Stimulated activated memory B cell treated with anti-CD40 and anti-IgM and Interleukin-4, amounts not matched to agents 10 μg/mL and 1 μg/mL and 100 μg/mL, for 72 hours (primary cell): ENCODE data around the gene UBR2.
A peak's percentile ranks its signal among the peaks of the same experiment; 100 is the strongest.

Experiments used
- ATAC-seq: fragments of 150-1000 bp; cut with Tn5 transposase; 2 replicates; pipeline ENCODE4 v1.10.0; 2021
- H3K27ac Mint-ChIP-seq: one replicate; pipeline ENCODE4 v1.8.0; 2022; ENCODE audit warnings: mild to moderate bottlenecking, mixed read lengths
- H3K27me3 Mint-ChIP-seq: one replicate; pipeline ENCODE4 v1.8.0; 2022; ENCODE audit warnings: mixed read lengths
- H3K36me3 Mint-ChIP-seq: one replicate; pipeline ENCODE4 v1.8.0; 2022; ENCODE audit warnings: mixed read lengths
- H3K4me1 Mint-ChIP-seq: one replicate; pipeline ENCODE4 v1.8.0; 2022; ENCODE audit warnings: mixed read lengths
- H3K4me3 Mint-ChIP-seq: one replicate; pipeline ENCODE4 v1.8.0; 2022; ENCODE audit warnings: mild to moderate bottlenecking, moderate library complexity, mixed read lengths
- H3K9me3 Mint-ChIP-seq: one replicate; pipeline ENCODE4 v1.8.0; 2022; ENCODE audit warnings: mixed read lengths

Gene UBR2

GRCh38 chr6:42563697-42564505 lies at the start of gene UBR2:
Gene UBR2 (plus strand): TSS chr6:42564029. CDS start chr6:42564320, 291 bp downstream.
- peak within 1 kb of the TSS; percentile 93 for H3K4me3 Mint-ChIP-seq
- peaks cover 20% of the 10 kb centered on the region for H3K4me1 Mint-ChIP-seq
- H3K36me3 Mint-ChIP-seq: peaks cover 4% of the 10 kb centered on the region
- H3K9me3 Mint-ChIP-seq: no peaks in the 10 kb centered on the region
- no peaks in the 10 kb centered on the region for H3K27me3 Mint-ChIP-seq
- peak; percentile 100 for ATAC-seq
- H3K27ac Mint-ChIP-seq: peak within 1 kb of the TSS; percentile 90

GRCh38 chr6:42514745-42515144 lies 49.1 kb upstream of the UBR2 start:
- H3K27me3 Mint-ChIP-seq: no peaks in the 10 kb centered on the region
- no peaks in the 10 kb centered on the region for H3K36me3 Mint-ChIP-seq
- H3K27ac Mint-ChIP-seq: peak overlapping the region; percentile 23
- peak; percentile 53 for ATAC-seq
- no peaks in the 10 kb centered on the region for H3K9me3 Mint-ChIP-seq
- no peak overlapping the region for H3K4me3 Mint-ChIP-seq
- H3K4me1 Mint-ChIP-seq: peaks cover 18% of the 10 kb centered on the region

- Mint-ChIP-seq H3K4me3 (no peak overlapping the region), H3K9me3 (no peaks in the 10 kb centered on the region), H3K27me3 (no peaks in the 10 kb centered on the region), H3K36me3 (no peaks in the 10 kb centered on the region), H3K4me1 (peaks cover 28% of the 10 kb centered on the region), H3K27ac (peak overlapping the region; percentile 97)
- ATAC-seq: no peak
Observed at GRCh38 chr6:42519779-42520178, 44.0 kb upstream of the UBR2 start.

GRCh38 chr6:42520786-42521607 lies 42.8 kb upstream of the UBR2 start:
- no peaks in the 10 kb centered on the region for H3K9me3 Mint-ChIP-seq
- peaks cover 23% of the 10 kb centered on the region for H3K4me1 Mint-ChIP-seq
- H3K27ac Mint-ChIP-seq: peak overlapping the region; percentile 97
- H3K4me3 Mint-ChIP-seq: peak overlapping the region; percentile 37
- no peaks in the 10 kb centered on the region for H3K27me3 Mint-ChIP-seq
- no peaks in the 10 kb centered on the region for H3K36me3 Mint-ChIP-seq
- ATAC-seq: peak; percentile 95

- Mint-ChIP-seq H3K27me3 (no peaks in the 10 kb centered on the region), H3K4me3 (no peak overlapping the region), H3K36me3 (no peaks in the 10 kb centered on the region), H3K27ac (peak overlapping the region; percentile 97), H3K4me1 (peaks cover 23% of the 10 kb centered on the region), H3K9me3 (no peaks in the 10 kb centered on the region)
- ATAC-seq: no peak
Observed at GRCh38 chr6:42522036-42522435, 41.8 kb upstream of the UBR2 start.

- Mint-ChIP-seq H3K4me1 (peaks cover 23% of the 10 kb centered on the region), H3K27me3 (no peaks in the 10 kb centered on the region), H3K4me3 (no peak overlapping the region), H3K27ac (no peak overlapping the region), H3K36me3 (no peaks in the 10 kb centered on the region), H3K9me3 (no peaks in the 10 kb centered on the region)
- no peak for ATAC-seq
Observed at GRCh38 chr6:42522942-42523814, 40.7 kb upstream of the UBR2 start.

GRCh38 chr6:42525206-42525605 lies 38.6 kb upstream of the UBR2 start:
- H3K36me3 Mint-ChIP-seq: no peaks in the 10 kb centered on the region
- H3K9me3 Mint-ChIP-seq: no peaks in the 10 kb centered on the region
- ATAC-seq: no peak
- no peak overlapping the region for H3K4me3 Mint-ChIP-seq
- H3K27ac Mint-ChIP-seq: no peak overlapping the region
- H3K4me1 Mint-ChIP-seq: peaks cover 19% of the 10 kb centered on the region
- no peaks in the 10 kb centered on the region for H3K27me3 Mint-ChIP-seq

- Mint-ChIP-seq H3K4me3 (no peak overlapping the region), H3K27ac (no peak overlapping the region), H3K9me3 (no peaks in the 10 kb centered on the region), H3K27me3 (no peaks in the 10 kb centered on the region), H3K36me3 (no peaks in the 10 kb centered on the region), H3K4me1 (peaks cover 4% of the 10 kb centered on the region)
- ATAC-seq: no peak
Observed at GRCh38 chr6:42526616-42527015, 37.2 kb upstream of the UBR2 start.

- Mint-ChIP-seq H3K4me3 (no peak overlapping the region), H3K9me3 (no peaks in the 10 kb centered on the region), H3K36me3 (no peaks in the 10 kb centered on the region), H3K27ac (no peak overlapping the region), H3K27me3 (no peaks in the 10 kb centered on the region), H3K4me1 (no peaks in the 10 kb centered on the region)
- no peak for ATAC-seq
Observed at GRCh38 chr6:42527204-42527603, 36.6 kb upstream of the UBR2 start.

- H3K27ac Mint-ChIP-seq: no peak overlapping the region
Observed at GRCh38 chr6:42530296-42530695, 33.5 kb upstream of the UBR2 start.

GRCh38 chr6:42530751-42531150 lies 33.1 kb upstream of the UBR2 start:
- Mint-ChIP-seq H3K9me3 (no peaks in the 10 kb centered on the region), H3K27me3 (no peaks in the 10 kb centered on the region), H3K4me3 (no peak overlapping the region), H3K27ac (no peak overlapping the region), H3K36me3 (no peaks in the 10 kb centered on the region), H3K4me1 (no peaks in the 10 kb centered on the region)
- ATAC-seq: no peak

More at GRCh38 chr6:42530296-42530695, 33.5 kb upstream of the UBR2 start:
- no peak for ATAC-seq
- Mint-ChIP-seq H3K9me3 (no peaks in the 10 kb centered on the region), H3K27me3 (no peaks in the 10 kb centered on the region), H3K4me1 (no peaks in the 10 kb centered on the region), H3K4me3 (no peak overlapping the region), H3K36me3 (no peaks in the 10 kb centered on the region)

GRCh38 chr6:42532038-42532669 lies 31.7 kb upstream of the UBR2 start:
- Mint-ChIP-seq H3K27ac (no peak overlapping the region), H3K4me3 (no peak overlapping the region), H3K36me3 (no peaks in the 10 kb centered on the region), H3K9me3 (no peaks in the 10 kb centered on the region), H3K27me3 (no peaks in the 10 kb centered on the region), H3K4me1 (no peaks in the 10 kb centered on the region)
- ATAC-seq: no peak

- Mint-ChIP-seq H3K4me1 (no peaks in the 10 kb centered on the region), H3K27ac (no peak overlapping the region), H3K9me3 (no peaks in the 10 kb centered on the region), H3K4me3 (no peak overlapping the region), H3K36me3 (no peaks in the 10 kb centered on the region), H3K27me3 (no peaks in the 10 kb centered on the region)
- no peak for ATAC-seq
Observed at GRCh38 chr6:42533794-42534193, 30.0 kb upstream of the UBR2 start.

GRCh38 chr6:42537536-42537935 lies 26.3 kb upstream of the UBR2 start:
- ATAC-seq: no peak
- no peaks in the 10 kb centered on the region for H3K9me3 Mint-ChIP-seq
- no peaks in the 10 kb centered on the region for H3K36me3 Mint-ChIP-seq
- no peak overlapping the region for H3K4me3 Mint-ChIP-seq
- H3K27me3 Mint-ChIP-seq: no peaks in the 10 kb centered on the region
- no peaks in the 10 kb centered on the region for H3K4me1 Mint-ChIP-seq
- H3K27ac Mint-ChIP-seq: no peak overlapping the region

- no peak for ATAC-seq
- H3K36me3 Mint-ChIP-seq: no peaks in the 10 kb centered on the region
- no peaks in the 10 kb centered on the region for H3K9me3 Mint-ChIP-seq
- no peak overlapping the region for H3K4me3 Mint-ChIP-seq
- H3K27me3 Mint-ChIP-seq: no peaks in the 10 kb centered on the region
- no peak overlapping the region for H3K27ac Mint-ChIP-seq
- H3K4me1 Mint-ChIP-seq: no peaks in the 10 kb centered on the region
Observed at GRCh38 chr6:42539135-42539534, 24.7 kb upstream of the UBR2 start.
